Panc1 (cell line): ENCODE data around the gene FGF3. TPM values are rescaled to one million over a fixed set of nuclear protein-coding genes. Genes with fewer than 3 reads are reported as not detected.

Experiments used
- ATAC-seq: fragments of 200-7000 bp; cut with Tn5 transposase; 2 replicates; pipeline ENCODE4 v1.9.1; 2020; ENCODE audit warnings: mild to moderate bottlenecking, moderate library complexity
- BruUV-seq: library from RNA; stranded (reverse); fragments of 400-500 nt; replicated peaks from 2 replicates; lab custom pipeline; 2021; lab: Mats Ljungman, UMichigan
- CTCF ChIA-PET: fragments of 300-600 bp; sonication (Branson Sonifier 250); formaldehyde crosslinking; loops from one replicate; lab custom pipeline; 2022; ENCODE audit warnings: antibody characterized with exemption; lab: Charles Lee
- POLR2A ChIA-PET: fragments of 300-600 bp; sonication (Branson Sonifier 250); formaldehyde crosslinking; loops from one replicate; lab custom pipeline; 2022; ENCODE audit warnings: antibody characterized with exemption; lab: Charles Lee
- DNase-seq: peaks from one replicate; pipeline ENCODE4 v3.0.0-alpha.2; 2010; ENCODE audit warnings: low read depth, low spot score
- H3K27ac ChIP-seq: 2 replicates; pipeline ENCODE4 v1.5.1; 2011; ENCODE audit warnings: mild to moderate bottlenecking, low read length, inconsistent platforms
- H3K27me3 ChIP-seq: fragments of 200-500 bp; sonication (Bioruptor generic); 2 replicates; pipeline ENCODE4 v1.6.0; 2014; ENCODE audit warnings: low read length, inconsistent platforms; ENCODE audit not compliant: control insufficient read depth, insufficient read depth
- H3K36me3 ChIP-seq: fragments of 200-500 bp; sonication (Bioruptor generic); 2 replicates; pipeline ENCODE4 v1.5.1; 2014; ENCODE audit warnings: inconsistent platforms, mild to moderate bottlenecking, low read length, moderate library complexity; ENCODE audit not compliant: control insufficient read depth, insufficient read depth
- H3K4me1 ChIP-seq: 2 replicates; pipeline ENCODE4 v1.5.1; 2011; ENCODE audit warnings: inconsistent platforms, mild to moderate bottlenecking, low read length, moderate library complexity; ENCODE audit not compliant: control insufficient read depth, insufficient read depth
- H3K4me3 ChIP-seq, 2 experiments: 2 replicates each; pipeline ENCODE4 v1.5.1; 2011 to 2012; ENCODE audit warnings: low read depth in 2 of 2, low read length in 2 of 2, mild to moderate bottlenecking in 2 of 2, inconsistent platforms in 1 of 2, moderate library complexity in 1 of 2
- H3K9me3 ChIP-seq: fragments of 200-500 bp; sonication (Bioruptor generic); 2 replicates; pipeline ENCODE4 v1.5.1; 2014; ENCODE audit warnings: low read depth, mild to moderate bottlenecking, inconsistent platforms, low read length, moderate library complexity; ENCODE audit not compliant: control insufficient read depth, insufficient read depth
- POLR2AphosphoS5 ChIP-seq: IDR thresholded peaks from 2 replicates; pipeline ENCODE4 v1.6.1; 2012; ENCODE audit warnings: mild to moderate bottlenecking, low read depth, low read length, moderate library complexity
- SIN3A ChIP-seq: IDR thresholded peaks from 2 replicates; pipeline ENCODE4 v1.6.1; 2012; ENCODE audit warnings: low read depth, mild to moderate bottlenecking, low read length, moderate library complexity, borderline replicate concordance; ENCODE audit not compliant: insufficient read depth
- TCF7L2 ChIP-seq: IDR thresholded peaks from 2 replicates; pipeline ENCODE4 v1.6.1; 2011; ENCODE audit warnings: mild to moderate bottlenecking, low read depth, low read length, inconsistent platforms
- in situ Hi-C: cut with HindIII; loops from 2 replicates; pipeline ENCODE4 v1.10.0; 2016; ENCODE audit warnings: low sequenced_read_pairs, low pct_unique_long_range_greater_than_20kb
- intact Hi-C: fragments of 100-400 bp; cut with micrococcal nuclease; formaldehyde crosslinking; loops from one replicate; pipeline ENCODE4 v1.10.0; 2022; ENCODE audit not compliant: unreplicated experiment
- total RNA-seq: library from RNA; stranded (reverse); gene quantifications from one replicate; pipeline ENCODE4 v1.2.1, GENCODE V29; 2021; ENCODE audit not compliant: unreplicated experiment
- TF ChIP-seq, protein P1 (sequence below), 2 experiments: IDR thresholded peaks; 2 replicates each; pipeline ENCODE4 v1.6.1; 2011 to 2012; ENCODE audit warnings: low read depth in 2 of 2, control low read depth in 1 of 2, low read length in 1 of 2, mild to moderate bottlenecking in 1 of 2, moderate library complexity in 1 of 2; ENCODE audit not compliant: insufficient read depth in 1 of 2
- TF ChIP-seq, protein P2 (sequence below): fragments of 450-650 bp; IDR thresholded peaks from 2 replicates; pipeline ENCODE4 v1.5.1; 2017; ENCODE audit warnings: mild to moderate bottlenecking

Gene FGF3
- total RNA-seq, 1 experiment from 2014 or later: not detected

GRCh38 chr11:69830086-69830485 is 10.9 kb upstream of the FGF3 start:
- DNase-seq: no peak
- no peak for ATAC-seq
- ChIA-PET CTCF (no interaction called here), POLR2A (no interaction called here)
- no TSS peak for BruUV-seq
- H3K9me3 ChIP-seq: no peaks in the 10 kb centered on the region
- no peaks in the 10 kb centered on the region for H3K36me3 ChIP-seq
- in situ Hi-C loops: no loop called here
- H3K27ac ChIP-seq: no peak overlapping the region
- no peak overlapping the region for H3K4me3 ChIP-seq
- no peaks in the 10 kb centered on the region for H3K27me3 ChIP-seq
- TF ChIP-seq TCF7L2 (no peak), POLR2AphosphoS5 (no peak), SIN3A (no peak)
- TF ChIP-seq, protein P1, sequence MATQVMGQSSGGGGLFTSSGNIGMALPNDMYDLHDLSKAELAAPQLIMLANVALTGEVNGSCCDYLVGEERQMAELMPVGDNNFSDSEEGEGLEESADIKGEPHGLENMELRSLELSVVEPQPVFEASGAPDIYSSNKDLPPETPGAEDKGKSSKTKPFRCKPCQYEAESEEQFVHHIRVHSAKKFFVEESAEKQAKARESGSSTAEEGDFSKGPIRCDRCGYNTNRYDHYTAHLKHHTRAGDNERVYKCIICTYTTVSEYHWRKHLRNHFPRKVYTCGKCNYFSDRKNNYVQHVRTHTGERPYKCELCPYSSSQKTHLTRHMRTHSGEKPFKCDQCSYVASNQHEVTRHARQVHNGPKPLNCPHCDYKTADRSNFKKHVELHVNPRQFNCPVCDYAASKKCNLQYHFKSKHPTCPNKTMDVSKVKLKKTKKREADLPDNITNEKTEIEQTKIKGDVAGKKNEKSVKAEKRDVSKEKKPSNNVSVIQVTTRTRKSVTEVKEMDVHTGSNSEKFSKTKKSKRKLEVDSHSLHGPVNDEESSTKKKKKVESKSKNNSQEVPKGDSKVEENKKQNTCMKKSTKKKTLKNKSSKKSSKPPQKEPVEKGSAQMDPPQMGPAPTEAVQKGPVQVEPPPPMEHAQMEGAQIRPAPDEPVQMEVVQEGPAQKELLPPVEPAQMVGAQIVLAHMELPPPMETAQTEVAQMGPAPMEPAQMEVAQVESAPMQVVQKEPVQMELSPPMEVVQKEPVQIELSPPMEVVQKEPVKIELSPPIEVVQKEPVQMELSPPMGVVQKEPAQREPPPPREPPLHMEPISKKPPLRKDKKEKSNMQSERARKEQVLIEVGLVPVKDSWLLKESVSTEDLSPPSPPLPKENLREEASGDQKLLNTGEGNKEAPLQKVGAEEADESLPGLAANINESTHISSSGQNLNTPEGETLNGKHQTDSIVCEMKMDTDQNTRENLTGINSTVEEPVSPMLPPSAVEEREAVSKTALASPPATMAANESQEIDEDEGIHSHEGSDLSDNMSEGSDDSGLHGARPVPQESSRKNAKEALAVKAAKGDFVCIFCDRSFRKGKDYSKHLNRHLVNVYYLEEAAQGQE (IDR thresholded peaks at IDR 0.05; ENCODE audit: insufficient read depth in 1 of 2, low read depth in 2 of 2, low read length in 1 of 2): no peak
- TF ChIP-seq, protein P2, sequence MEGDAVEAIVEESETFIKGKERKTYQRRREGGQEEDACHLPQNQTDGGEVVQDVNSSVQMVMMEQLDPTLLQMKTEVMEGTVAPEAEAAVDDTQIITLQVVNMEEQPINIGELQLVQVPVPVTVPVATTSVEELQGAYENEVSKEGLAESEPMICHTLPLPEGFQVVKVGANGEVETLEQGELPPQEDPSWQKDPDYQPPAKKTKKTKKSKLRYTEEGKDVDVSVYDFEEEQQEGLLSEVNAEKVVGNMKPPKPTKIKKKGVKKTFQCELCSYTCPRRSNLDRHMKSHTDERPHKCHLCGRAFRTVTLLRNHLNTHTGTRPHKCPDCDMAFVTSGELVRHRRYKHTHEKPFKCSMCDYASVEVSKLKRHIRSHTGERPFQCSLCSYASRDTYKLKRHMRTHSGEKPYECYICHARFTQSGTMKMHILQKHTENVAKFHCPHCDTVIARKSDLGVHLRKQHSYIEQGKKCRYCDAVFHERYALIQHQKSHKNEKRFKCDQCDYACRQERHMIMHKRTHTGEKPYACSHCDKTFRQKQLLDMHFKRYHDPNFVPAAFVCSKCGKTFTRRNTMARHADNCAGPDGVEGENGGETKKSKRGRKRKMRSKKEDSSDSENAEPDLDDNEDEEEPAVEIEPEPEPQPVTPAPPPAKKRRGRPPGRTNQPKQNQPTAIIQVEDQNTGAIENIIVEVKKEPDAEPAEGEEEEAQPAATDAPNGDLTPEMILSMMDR: no peak
- no peaks in the 10 kb centered on the region for H3K4me1 ChIP-seq
- intact Hi-C loops: no loop called here

- H3K4me1 ChIP-seq: no peaks in the 10 kb centered on the region
- no peaks in the 10 kb centered on the region for H3K9me3 ChIP-seq
- in situ Hi-C loops: no loop called here
- no TSS peak for BruUV-seq
- intact Hi-C loops: no loop called here
- no peaks in the 10 kb centered on the region for H3K36me3 ChIP-seq
- TF ChIP-seq TCF7L2 (no peak), POLR2AphosphoS5 (no peak), SIN3A (no peak)
- TF ChIP-seq, protein P1 (IDR thresholded peaks at IDR 0.05; ENCODE audit: insufficient read depth in 1 of 2, low read depth in 2 of 2, low read length in 1 of 2): no peak
- TF ChIP-seq, protein P2: no peak
- POLR2A ChIA-PET: no interaction called here
- H3K27me3 ChIP-seq: no peaks in the 10 kb centered on the region
- DNase-seq (no peak), ATAC-seq (no peak)
- H3K27ac ChIP-seq: no peak overlapping the region
- no peak overlapping the region for H3K4me3 ChIP-seq
- CTCF ChIA-PET: interaction anchor here (0.5 kb wide), 1 partner anchor 8 kb away, joined by 3 read pairs; no protein-coding TSS in a partner anchor
These were observed 9.7 kb upstream of the FGF3 start for GRCh38 chr11:69828971-69829344.
